Ramos (cell line): Measurements from ENCODE around the gene DNAH10.
"Not testable (repeated sequence)": the region's sequence is repeated elsewhere in the genome, so short reads cannot be mapped to it uniquely, and the experiment has no call there.

Experiments used
- in situ Hi-C: fragments of 300-500 bp; cut with MboI; formaldehyde crosslinking; loops from one replicate; pipeline ENCODE4 v1.14.3; 2022; ENCODE audit warnings: low sequenced_read_pairs; ENCODE audit not compliant: unreplicated experiment

The DNAH10 gene

DNA sequence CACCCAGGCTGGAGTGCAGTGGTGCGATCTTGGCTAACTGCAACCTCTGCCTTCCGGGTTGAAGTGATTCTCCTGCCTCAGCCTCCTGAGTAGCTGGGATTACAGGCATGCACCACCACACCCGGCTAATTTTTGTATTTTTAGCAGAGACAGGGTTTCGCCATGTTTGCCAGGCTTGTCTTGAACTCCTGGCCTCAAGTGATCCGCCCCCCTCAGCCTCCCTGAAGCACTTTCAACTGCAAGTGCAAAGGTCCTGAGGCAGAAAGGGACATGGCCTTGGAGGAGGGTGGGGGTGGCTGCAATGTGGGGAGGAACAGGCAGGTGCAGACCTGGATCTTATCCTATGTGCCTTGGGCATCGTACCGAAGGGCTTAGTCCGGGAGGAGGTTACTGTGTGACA is 27.3 kb downstream of the DNAH10 start:
- in situ Hi-C loops: not testable (repeated sequence)

DNA sequence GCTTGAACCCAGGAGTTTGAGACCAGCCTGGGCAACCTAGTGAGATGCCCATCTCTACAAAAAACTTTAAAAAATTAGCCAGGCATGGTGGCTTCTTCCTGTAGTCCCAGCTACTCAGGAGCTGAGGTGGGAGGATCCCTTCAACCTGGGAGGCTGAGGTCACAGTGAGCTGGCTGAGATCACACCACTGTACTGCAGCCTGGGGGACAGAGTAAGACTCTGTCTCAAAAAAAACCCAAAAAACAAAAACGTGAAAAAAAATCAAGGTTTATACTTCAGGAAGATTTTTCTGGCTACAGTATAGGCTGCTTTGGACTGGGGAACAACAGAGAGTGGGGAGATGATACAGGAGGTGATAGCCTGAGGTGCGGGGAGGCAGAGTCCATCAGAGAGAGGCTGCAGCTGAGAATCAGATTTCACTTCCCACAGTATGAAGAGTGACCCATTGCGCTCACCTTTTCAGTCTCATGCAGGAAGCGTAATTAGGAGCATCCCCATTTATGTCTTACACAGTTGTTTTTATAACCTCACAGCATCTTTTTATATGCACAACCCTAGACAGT is 28.9 kb downstream of the DNAH10 start:
- in situ Hi-C loops: no loop called here

DNA sequence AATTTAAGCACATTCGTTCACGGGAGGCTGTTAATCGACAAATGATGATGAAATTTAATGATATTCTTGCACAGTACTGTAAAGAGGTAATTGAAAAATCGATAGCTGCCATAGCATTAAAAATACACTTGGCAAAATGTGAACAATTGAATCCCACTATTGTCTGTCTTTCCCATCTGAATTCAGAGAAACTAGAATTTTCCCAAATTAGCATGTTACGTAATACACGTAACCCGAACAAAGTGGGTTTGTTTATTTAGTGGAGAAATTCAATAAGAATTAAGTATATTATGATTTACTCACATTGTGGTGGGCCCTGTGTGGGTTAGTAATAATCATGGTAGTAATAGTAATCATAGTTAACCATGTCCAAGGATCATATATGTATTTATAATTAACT is 31.9 kb downstream of the DNAH10 start:
- in situ Hi-C loops: no loop called here

DNA sequence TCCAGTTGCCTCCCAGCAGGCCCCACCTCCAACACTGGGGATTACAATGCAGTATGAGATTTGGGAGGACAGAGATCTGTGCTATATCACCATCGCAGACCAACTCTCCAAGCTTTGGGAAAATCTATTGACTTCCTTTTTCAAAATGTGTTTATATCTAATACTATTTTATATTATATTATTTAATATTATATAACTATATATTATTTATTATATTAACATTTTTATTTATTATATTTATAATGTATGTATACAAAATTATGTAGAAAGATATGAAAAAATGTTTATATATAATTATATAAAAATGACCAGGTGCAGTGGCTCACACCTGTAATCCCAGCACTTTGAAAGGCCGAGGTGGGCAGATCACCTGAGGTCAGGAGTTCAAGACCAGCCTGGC is 36.4 kb downstream of the DNAH10 start:
- in situ Hi-C loops: no loop called here

DNA sequence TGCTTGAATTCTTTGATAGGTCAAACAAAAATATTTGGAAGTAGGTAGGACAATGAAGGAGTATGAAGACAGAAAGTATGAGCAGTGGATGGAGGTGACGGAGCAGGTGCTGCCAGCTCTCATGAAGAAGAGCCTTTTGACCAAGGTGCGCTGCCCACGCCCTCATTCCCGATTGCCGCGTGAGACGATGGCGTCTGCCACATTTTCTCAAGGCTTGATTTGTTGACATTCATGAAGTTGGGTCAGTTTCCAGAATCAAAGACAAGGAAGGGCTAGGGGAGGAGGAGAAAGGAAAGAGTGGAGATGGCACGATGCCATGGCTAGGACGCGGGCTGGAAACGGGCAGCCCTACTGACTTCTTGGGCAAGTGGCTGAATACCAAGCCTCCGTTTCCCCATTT is 37.1 kb downstream of the DNAH10 start:
- in situ Hi-C loops: no loop called here

DNA sequence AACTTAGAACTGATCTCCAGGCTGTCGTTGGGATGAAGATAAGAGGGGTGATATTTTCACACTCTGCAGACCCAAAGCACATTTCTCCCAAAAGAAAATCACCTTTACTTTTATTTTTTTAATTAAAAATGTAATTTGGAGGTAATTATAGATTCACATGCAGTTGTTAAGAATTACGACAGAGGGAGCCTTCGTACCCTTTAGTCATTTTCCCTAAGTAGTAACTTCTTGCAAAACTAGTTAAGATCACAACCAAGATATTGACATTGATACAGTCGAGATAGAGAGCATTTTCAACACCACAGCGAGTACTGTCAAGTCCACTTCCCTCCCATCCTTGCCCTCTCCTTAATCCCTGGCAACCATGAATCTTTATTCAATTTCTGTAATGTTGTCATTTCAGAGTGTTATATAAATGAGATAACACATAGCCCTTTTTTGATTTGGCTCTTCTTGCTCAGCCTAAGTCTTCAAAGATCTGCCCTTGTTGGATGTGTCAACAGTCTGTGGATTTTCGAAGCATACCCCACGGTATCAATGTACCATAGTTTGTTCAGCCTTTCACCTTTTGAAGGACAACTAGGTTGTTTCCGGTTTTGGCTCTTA is 39.6 kb downstream of the DNAH10 start:
- in situ Hi-C loops: no loop called here

DNA sequence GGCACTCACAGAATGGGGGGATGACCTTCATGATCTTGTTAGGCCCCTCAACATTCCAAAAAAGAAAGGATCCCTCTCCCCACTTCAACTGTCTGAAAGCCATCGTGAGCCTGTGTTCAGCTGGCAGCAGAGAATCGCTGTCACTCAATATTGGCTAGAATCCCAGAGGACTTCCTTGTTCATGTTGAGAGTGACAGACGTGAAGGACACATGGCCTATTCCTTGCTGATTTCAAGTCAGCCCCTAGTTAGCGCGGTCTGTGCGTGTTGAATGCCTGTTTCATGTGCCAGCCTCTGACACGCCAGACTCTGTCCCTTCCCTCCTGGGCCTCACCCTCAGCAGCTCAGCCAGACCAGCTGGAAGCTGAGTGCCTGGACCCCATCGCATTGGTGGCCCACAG is 43.1 kb downstream of the DNAH10 start:
- in situ Hi-C loops: no loop called here

DNA sequence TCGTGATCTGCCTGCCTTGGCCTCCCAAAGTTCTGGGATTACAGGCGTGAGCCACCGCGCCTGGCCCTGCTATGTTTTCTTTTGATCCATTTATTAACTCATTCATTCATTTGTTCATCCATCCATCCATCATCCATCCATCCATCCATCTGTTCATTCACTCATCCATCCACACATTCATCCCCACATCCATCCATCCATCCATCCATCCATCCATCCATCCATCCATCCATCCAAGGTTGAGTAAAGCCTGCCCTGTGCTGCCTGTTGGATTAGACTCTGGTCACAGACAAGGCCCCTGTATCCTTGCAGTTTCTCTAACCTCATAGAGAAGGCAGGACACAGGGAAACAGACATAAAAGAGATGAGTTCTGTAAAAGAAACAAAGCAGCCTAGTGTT is 44.9 kb downstream of the DNAH10 start:
- in situ Hi-C loops: no loop called here

DNA sequence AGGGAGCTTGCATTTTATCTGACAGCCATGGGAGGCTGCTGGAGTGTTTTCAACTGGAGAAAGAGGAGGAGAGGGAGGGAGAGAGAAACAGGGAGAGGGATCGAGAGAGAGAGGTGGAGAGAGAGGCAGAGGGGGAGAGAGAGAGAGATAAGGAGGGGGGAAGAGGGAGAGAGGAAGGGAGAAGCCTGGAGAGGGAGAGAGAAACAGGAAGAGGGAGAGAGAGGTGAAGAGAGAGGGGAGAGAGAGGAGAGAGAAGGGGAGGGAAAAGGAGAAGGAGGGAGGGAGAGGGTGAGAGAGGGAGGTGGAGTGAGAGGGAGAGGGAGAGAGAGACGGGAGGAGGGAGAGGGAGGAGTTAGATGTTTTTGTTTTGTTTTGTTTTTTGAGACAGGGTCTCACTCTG is 45.6 kb downstream of the DNAH10 start:
- in situ Hi-C loops: no loop called here

DNA sequence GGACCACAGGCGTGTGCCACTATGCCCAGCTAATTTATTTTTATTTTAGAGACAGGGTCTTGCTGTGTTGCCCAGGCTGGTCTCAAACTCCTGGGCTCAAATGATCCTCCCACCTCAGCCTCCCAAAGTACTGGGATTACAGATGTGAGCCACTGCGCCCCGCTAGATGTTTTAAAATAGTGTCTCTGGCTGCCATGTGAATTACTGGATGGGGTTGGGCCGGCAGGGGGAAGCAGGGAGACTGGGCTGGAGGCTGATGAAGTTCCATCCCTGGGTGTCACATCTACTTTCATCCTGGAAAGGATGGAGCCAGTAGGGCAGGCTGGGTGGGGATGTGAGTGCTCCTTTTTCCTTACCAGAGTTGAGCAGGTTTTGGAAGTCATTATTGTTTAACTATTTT is 46.1 kb downstream of the DNAH10 start:
- in situ Hi-C loops: no loop called here

DNA sequence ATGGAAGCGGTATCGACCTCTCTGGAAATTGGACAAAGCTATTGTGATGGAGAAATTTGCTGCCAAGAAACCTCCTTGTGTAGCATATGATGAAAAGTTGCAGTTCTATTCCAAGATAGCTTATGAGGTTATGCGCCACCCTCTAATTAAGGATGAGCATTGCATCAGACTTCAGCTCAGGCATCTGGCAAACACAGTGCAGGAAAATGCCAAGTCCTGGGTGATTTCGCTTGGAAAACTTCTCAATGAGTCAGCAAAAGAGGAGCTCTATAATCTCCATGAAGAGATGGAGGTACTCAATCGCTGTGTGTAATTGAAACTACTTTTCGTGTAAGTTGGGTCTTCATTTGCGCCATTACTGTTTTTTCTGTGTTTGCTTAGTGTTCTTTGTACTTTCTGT is 51.2 kb downstream of the DNAH10 start:
- in situ Hi-C loops: no loop called here

DNA sequence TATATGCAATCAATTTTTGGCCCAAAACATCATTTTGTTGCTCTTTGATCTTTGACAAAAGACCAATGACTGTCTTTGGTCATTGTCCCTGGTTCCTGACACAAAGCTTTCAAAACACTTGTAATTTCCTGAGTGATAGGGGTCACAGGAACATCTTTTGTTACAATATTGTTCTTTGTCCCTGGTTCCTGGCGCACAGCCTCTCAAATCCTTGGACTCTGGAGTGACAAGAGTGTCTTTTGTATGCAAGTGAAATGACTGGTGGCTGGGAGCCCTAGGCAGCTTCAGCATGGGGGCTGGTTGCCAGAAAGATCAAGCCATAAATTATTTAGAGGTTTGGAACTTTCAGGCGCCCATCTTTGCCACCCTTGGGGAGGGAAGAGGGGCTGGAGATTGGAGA is 53.9 kb downstream of the DNAH10 start:
- in situ Hi-C loops: no loop called here

DNA sequence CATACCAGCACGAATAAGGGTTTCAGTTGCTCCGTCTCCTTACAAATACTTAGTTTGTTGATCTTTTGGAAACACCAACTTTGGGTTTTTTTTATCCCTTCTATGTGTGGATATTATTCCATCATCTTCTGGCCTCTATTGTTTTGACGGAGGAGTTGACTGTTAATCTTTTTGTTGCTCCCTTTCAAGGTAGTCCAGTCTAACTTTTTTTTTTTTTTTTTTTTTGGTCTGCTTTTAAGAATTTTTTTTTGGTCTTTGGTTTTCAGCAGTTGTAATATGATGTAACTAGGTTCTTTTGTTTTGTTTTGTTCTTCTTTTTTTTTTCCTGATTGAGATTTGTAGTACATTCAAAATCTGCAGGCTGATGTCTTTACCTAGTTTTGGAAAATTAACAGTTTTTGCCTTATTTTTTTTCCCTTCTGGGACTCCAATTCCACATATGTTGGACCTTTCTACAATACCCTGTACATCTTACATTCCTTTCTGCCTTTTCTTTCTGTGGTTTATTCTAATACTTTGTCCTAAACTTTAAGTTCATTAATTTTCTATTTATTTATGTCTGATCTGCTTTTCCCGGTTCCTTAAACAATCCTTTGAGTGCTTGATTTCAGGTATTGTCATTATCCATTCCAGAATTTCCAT is 54.9 kb downstream of the DNAH10 start:
- in situ Hi-C loops: no loop called here

DNA sequence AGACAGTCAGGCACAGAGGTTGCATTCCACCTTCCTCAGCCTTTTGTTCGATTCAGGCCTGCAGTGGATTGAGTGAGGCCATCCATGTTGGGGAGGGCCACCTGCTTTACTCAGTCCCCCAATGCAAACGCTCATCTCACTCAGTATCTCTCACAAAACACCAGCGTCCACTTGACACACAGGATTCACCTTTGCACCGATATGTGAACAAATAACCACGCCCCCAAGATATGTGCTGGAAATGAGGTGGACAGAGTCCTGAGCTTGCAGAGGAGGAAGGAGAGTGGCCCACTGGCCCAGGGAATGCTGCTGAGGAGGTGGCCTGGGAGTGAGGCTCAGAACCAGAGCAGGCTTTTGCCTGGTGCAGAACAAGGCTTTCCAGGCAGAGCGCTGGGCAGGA is 60.7 kb downstream of the DNAH10 start:
- in situ Hi-C loops: no loop called here

DNA sequence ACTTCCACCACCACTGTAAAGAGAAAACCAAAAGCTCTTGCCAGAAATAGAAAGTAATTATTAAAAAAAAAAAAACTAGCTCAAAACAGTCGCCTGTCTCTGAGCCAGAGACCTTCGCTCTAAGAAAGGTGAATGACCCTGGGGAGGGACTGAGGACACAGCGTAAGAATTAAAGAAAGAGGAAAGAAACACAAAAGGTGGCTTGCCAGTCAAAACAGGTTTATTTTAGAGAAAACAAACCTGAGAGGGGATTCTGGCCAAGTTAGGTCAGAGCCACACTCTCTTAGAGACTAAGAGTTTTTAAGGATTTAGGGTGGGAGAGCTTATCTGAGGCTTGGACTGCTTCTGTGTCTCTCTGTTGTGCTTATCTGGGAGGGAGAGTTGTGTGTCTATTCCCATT is 66.0 kb downstream of the DNAH10 start:
- in situ Hi-C loops: no loop called here

DNA sequence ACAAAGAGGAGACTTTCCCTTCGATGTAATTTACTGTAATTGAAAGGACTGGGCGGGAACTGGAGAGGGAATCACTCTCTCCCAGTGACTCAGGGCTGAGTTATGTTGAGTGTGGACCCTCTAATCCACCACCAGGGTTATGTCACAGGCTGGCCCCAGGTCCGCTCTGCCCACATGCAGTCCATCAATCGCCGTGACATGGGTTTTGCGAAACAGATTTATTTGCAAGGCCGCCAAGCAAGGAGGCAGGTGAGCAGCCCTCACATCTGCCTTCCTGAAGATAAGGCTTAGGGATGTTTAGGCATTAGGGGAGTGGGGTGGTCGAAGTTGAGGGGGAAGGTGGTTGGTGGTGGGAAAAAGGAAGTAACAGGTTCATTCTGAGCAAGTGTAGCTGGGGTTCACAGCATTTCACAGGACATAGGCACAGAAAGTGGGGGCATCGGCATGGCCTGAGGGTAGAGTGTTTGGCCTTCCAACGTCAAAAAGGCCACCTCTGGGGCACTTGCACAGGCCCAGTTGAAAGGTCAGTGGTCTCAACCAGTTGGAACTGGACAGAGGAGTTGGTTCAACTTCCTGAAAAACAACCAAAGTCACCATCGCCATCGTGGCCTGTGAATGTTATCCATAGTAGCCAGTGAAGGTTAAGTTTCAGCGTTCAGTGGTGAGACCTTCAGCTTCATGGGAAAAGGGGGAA is 66.9 kb downstream of the DNAH10 start:
- in situ Hi-C loops: no loop called here

DNA sequence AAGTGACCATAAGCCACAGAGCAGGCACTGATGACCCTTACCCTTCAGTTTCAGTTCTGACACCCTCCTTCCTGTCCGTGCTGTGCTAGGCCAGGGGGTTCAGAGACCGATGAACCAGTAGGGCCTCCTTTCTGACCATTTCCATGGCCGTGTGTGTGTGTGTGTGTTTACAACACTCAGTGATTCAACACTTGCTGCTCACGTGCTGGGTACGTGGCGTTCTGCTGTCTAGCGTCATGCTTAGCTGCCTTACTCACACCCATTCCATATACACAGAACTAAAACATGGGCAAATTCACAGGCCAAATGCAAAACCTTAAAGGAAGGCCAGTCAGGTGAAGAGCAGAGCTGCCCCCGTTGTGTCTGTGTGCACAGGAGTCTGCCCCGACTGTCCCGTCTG is 67.5 kb downstream of the DNAH10 start:
- in situ Hi-C loops: no loop called here

DNA sequence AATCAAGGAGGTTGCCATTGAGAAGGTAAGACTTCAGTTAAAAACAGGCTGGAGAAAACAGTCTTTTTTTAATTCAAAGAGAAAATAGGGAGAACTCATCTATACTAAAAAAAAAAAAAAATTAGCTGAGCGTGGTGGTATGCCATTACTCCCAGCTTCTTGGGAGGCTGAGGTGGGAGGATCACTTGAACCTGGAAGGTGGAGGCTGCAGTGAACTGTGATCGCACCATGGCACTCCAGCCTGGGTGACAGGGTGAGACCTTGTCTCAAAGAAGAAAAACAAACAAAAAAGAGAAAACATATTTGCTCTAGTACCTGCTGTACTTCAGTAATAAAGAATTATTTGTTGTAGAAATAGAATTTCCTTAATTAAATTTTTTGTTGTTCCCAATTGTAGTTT is 68.6 kb downstream of the DNAH10 start:
- in situ Hi-C loops: no loop called here

DNA sequence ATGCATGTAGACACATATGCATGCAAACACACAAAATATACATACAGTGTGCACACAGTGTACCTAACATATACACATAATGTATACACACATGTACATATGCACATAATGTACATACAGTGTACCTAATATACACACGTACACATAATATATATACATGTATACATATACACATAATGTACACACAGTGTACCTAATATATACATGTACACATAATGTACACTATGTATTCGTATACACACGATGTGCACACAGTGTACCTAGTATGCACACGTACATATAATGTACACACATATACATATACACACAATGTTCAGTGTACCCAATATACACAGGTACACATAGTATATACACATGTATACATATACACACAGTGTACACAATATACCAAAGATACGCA is 70.0 kb downstream of the DNAH10 start:
- in situ Hi-C loops: no loop called here

DNA sequence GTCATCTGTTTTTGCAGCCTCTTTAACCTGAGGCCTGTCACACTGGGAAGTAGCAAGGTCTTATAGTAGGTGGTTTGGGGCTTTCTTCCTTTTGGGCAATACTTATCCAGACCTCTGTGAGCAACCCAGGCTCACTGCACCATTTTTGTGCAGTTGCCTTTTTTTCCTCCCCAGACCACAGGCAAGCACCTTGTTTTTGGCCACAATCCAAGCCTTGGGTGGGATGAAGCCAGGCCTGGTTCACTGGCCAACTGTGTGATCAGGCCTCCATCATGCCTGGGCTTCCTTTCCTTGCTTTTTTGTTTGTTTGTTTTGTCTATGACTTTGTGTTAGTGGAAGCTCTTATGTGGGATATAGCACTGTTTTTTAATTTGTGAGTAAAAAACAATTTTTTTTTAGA is 71.7 kb downstream of the DNAH10 start:
- in situ Hi-C loops: no loop called here

DNA sequence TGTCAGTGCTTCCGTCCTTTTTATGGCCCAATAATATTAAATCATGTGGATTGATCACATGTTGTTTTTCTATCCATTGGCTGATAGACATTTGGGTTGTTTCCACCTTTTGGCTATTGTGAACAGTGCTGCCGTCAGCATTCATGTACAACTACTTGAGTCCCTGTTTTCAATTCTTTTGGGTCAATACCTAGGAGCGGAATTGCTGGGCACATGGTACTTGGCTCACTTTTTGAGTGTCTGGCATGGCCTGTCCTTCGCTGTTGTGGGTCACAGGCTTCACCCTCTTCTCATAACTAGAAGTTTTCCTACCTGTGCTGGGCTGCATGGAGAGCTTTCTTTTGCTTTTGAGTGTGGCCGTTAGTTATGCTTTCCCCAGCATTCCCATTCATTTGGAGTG is 72.7 kb downstream of the DNAH10 start:
- in situ Hi-C loops: no loop called here

DNA sequence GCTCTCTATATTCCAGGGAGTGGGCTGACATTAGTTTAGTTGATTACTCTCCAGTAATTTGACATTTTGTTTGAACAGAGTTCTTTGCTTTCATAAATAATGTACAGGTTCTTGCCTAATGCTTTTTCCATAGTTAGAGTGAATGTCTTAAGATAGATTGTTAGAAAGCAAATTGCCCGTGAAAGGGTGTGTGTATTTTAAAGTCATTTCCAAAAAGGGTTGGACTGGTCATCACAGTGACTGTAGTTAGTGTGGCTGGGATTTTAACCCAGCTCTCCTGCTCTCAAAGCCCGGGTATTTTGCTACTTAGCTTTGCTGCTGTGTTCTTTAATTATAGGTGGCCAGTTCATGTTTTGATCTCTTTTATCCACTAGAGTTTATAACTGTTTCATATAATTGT is 74.2 kb downstream of the DNAH10 start:
- in situ Hi-C loops: no loop called here
